HG02678 (cell line): ENCODE data around the gene MYO1E.

ENCODE experiments used
- ATAC-seq: cut with Tn5 transposase; IDR thresholded peaks from one replicate; pipeline ENCODE4 v1.9.1; 2021; ENCODE audit warnings: mild to moderate bottlenecking, moderate library complexity; ENCODE audit not compliant: unreplicated experiment

Gene MYO1E

GRCh38 chr15:59271595-59272201 lies 101.0 kb downstream of the MYO1E start:
- no peak for ATAC-seq

- no peak for ATAC-seq
Measured at GRCh38 chr15:59268852-59269407, 103.7 kb downstream of the MYO1E start.

- no peak for ATAC-seq
Measured at GRCh38 chr15:59268168-59268851, 104.4 kb downstream of the MYO1E start.

- no peak for ATAC-seq
Measured at GRCh38 chr15:59266028-59266427, 106.6 kb downstream of the MYO1E start.

- ATAC-seq = no peak
Measured at GRCh38 chr15:59262316-59262715, 110.4 kb downstream of the MYO1E start.

GRCh38 chr15:59260090-59260489 lies 112.6 kb downstream of the MYO1E start:
- no peak for ATAC-seq

GRCh38 chr15:59259137-59259943 lies 113.3 kb downstream of the MYO1E start:
- ATAC-seq = no peak

GRCh38 chr15:59258317-59258716 lies 114.4 kb downstream of the MYO1E start:
- no peak for ATAC-seq

- no peak for ATAC-seq
Measured at GRCh38 chr15:59257140-59257539, 115.5 kb downstream of the MYO1E start.

GRCh38 chr15:59256482-59256881 lies 116.2 kb downstream of the MYO1E start:
- ATAC-seq = no peak

- peak; percentile 65 for ATAC-seq
Measured at GRCh38 chr15:59255680-59256336, 116.9 kb downstream of the MYO1E start.

GRCh38 chr15:59252137-59252536 lies 120.5 kb downstream of the MYO1E start:
- ATAC-seq = no peak

- peak; percentile 48 for ATAC-seq
Measured at GRCh38 chr15:59251001-59251845, 121.4 kb downstream of the MYO1E start.

GRCh38 chr15:59250249-59250648 lies 122.4 kb downstream of the MYO1E start:
- ATAC-seq = no peak

GRCh38 chr15:59249816-59250215 lies 122.9 kb downstream of the MYO1E start:
- no peak for ATAC-seq

- no peak for ATAC-seq
Measured at GRCh38 chr15:59247364-59247763, 125.3 kb downstream of the MYO1E start.

GRCh38 chr15:59245559-59245958 lies 127.1 kb downstream of the MYO1E start:
- no peak for ATAC-seq

- ATAC-seq = peak; percentile 92
Measured at GRCh38 chr15:59244337-59244736, 128.3 kb downstream of the MYO1E start.

GRCh38 chr15:59243622-59244021 lies 129.0 kb downstream of the MYO1E start:
- ATAC-seq = no peak

- ATAC-seq = no peak
Measured at GRCh38 chr15:59242649-59243048, 130.0 kb downstream of the MYO1E start.
